Peyer's patch (tissue), 4 donors: ENCODE results near the gene NRXN3. TPM values are rescaled to one million over a fixed set of nuclear protein-coding genes. Genes with fewer than 3 reads are reported as not detected.

ENCODE experiments used
- DNase-seq, 3 donors: peaks; one replicate each; pipeline ENCODE4 v3.0.0-alpha.2; 2017 to 2019
- H3K27ac ChIP-seq, 4 donors: fragments of 200-600 bp; sonication (generic); one replicate each; pipeline ENCODE4 v1.5.1; 2016 to 2019
- H3K27me3 ChIP-seq, 2 donors: fragments of 200-600 bp; sonication (generic); one replicate each; pipeline ENCODE4 v1.5.1; 2019
- H3K36me3 ChIP-seq, 3 donors: fragments of 200-600 bp; sonication (generic); one replicate each; pipeline ENCODE4 v1.5.1; 2016 to 2019
- H3K4me1 ChIP-seq, 4 donors: fragments of 200-600 bp; sonication (generic); one replicate each; pipeline ENCODE4 v1.5.1; 2016 to 2019
- H3K4me3 ChIP-seq, 4 donors: fragments of 200-600 bp; sonication (generic); 1 replicate in 3 of 4; 2 replicates in 1 of 4; pipeline ENCODE4 v1.5.1; 2016 to 2019; ENCODE audit warnings: mild to moderate bottlenecking in 1 of 4
- H3K9me3 ChIP-seq, 4 donors: fragments of 200-600 bp; sonication (generic); one replicate each; pipeline ENCODE4 v1.5.1; 2016 to 2019; ENCODE audit warnings: mild to moderate bottlenecking in 1 of 4
- POLR2A ChIP-seq, 2 donors: fragments of 450-650 bp; IDR thresholded peaks; one replicate each; pipeline ENCODE4 v1.5.1; 2017; ENCODE audit warnings: antibody characterized with exemption in 2 of 2, mild to moderate bottlenecking in 2 of 2, moderate library complexity in 2 of 2
- total RNA-seq, 4 donors: library from RNA; depleted of rRNA; stranded (reverse); fragments of >200 nt; gene quantifications; one replicate each; pipeline ENCODE4 v1.1.0, GENCODE V29; 2016
- TF ChIP-seq, protein P1 (sequence below), 6 experiments: fragments of 450-650 bp in 4 of 6; fragments of 200-600 bp in 2 of 6; sonication (generic) in 1 of 6; IDR thresholded peaks; one replicate each; pipeline ENCODE4 v1.5.1; 2017 to 2019; ENCODE audit warnings: antibody characterized with exemption in 6 of 6, mild to moderate bottlenecking in 3 of 6, moderate library complexity in 1 of 6

The NRXN3 gene
- total RNA-seq, 4 donors from 2014 or later = 1.6 to 10.2 (median 4.4) TPM

GRCh38 chr14:78329371-78329770 lies 159.2 kb downstream of the NRXN3 start:
- Histone ChIP-seq H3K4me3 (no peak overlapping the region), H3K27ac (no peak overlapping the region), H3K27me3 (no peaks in the 10 kb centered on the region), H3K36me3 (no peaks in the 10 kb centered on the region), H3K4me1 (no peaks in the 10 kb centered on the region), H3K9me3 (no peaks in the 10 kb centered on the region)
- TF ChIP-seq POLR2A (IDR thresholded peaks at IDR 0.05) = no peak
- TF ChIP-seq, protein P1, sequence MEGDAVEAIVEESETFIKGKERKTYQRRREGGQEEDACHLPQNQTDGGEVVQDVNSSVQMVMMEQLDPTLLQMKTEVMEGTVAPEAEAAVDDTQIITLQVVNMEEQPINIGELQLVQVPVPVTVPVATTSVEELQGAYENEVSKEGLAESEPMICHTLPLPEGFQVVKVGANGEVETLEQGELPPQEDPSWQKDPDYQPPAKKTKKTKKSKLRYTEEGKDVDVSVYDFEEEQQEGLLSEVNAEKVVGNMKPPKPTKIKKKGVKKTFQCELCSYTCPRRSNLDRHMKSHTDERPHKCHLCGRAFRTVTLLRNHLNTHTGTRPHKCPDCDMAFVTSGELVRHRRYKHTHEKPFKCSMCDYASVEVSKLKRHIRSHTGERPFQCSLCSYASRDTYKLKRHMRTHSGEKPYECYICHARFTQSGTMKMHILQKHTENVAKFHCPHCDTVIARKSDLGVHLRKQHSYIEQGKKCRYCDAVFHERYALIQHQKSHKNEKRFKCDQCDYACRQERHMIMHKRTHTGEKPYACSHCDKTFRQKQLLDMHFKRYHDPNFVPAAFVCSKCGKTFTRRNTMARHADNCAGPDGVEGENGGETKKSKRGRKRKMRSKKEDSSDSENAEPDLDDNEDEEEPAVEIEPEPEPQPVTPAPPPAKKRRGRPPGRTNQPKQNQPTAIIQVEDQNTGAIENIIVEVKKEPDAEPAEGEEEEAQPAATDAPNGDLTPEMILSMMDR (IDR thresholded peaks at IDR 0.05) = no peak
- no peak for DNase-seq

DNA sequence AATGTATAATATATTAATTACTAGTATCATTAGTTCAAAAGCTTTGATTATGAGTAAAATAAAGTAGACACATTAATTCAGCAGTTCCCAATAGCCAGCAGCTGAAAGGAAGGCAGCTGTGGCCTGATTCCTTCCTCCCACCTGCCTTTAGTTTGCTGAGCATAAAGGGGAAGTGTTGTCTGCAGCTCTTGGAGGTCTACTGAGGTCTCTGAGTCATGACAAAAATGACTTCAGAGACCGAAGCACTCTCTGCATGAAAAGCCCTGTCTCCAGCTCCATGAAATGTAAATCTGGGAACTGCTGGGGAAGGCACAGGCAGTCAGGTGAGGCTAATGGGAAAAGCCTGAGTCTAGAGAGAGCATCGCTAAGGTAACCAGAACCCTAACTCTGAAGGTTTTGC lies 165.4 kb downstream of the NRXN3 start:
- H3K36me3 ChIP-seq = no peaks in the 10 kb centered on the region
- H3K27ac ChIP-seq = no peak overlapping the region
- no peak for TF ChIP-seq POLR2A (IDR thresholded peaks at IDR 0.05)
- no peak for DNase-seq
- no peak overlapping the region for H3K4me3 ChIP-seq
- H3K4me1 ChIP-seq = no peaks in the 10 kb centered on the region
- H3K27me3 ChIP-seq = no peaks in the 10 kb centered on the region
- no peaks in the 10 kb centered on the region for H3K9me3 ChIP-seq

DNA sequence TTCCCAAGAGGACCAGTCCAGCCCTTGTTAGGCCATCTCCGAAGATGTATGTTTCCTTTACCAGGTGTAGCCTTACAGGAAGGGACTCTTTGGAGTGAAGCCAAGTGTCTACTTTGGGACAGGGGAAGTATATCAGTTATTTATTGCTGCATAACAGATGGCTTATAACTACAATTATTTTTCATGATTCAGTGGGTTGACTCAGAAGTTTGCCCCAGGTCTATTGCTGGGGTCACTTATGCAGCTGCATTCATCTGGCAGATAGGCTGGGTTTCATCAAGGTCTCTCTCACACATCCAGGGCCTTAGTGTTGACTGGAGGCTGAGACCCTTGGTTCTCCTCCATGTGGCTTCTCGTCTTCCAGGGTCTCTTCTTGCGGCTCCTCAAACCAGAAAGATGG lies 170.1 kb downstream of the NRXN3 start:
- Histone ChIP-seq H3K27me3 (no peaks in the 10 kb centered on the region), H3K36me3 (no peaks in the 10 kb centered on the region), H3K4me3 (no peak overlapping the region), H3K9me3 (no peaks in the 10 kb centered on the region), H3K27ac (no peak overlapping the region), H3K4me1 (no peaks in the 10 kb centered on the region)
- no peak for DNase-seq
- no peak for TF ChIP-seq POLR2A (IDR thresholded peaks at IDR 0.05)
- TF ChIP-seq, protein P1 (IDR thresholded peaks at IDR 0.05) = no peak

GRCh38 chr14:78341827-78342389 lies 171.7 kb downstream of the NRXN3 start:
- no peak for DNase-seq
- TF ChIP-seq, protein P1 (IDR thresholded peaks at IDR 0.05) = no peak
- no peak for TF ChIP-seq POLR2A (IDR thresholded peaks at IDR 0.05)

GRCh38 chr14:78342879-78343278 lies 172.7 kb downstream of the NRXN3 start:
- Histone ChIP-seq H3K27me3 (no peaks in the 10 kb centered on the region), H3K9me3 (no peaks in the 10 kb centered on the region), H3K36me3 (no peaks in the 10 kb centered on the region), H3K27ac (no peak overlapping the region), H3K4me3 (no peak overlapping the region), H3K4me1 (no peaks in the 10 kb centered on the region)
- TF ChIP-seq POLR2A (IDR thresholded peaks at IDR 0.05) = no peak
- TF ChIP-seq, protein P1 (IDR thresholded peaks at IDR 0.05) = no peak
- DNase-seq = no peak

More at GRCh38 chr14:78341827-78342389, 171.7 kb downstream of the NRXN3 start:
- Histone ChIP-seq H3K4me3 (no peak overlapping the region), H3K4me1 (no peaks in the 10 kb centered on the region), H3K27ac (no peak overlapping the region), H3K9me3 (no peaks in the 10 kb centered on the region), H3K36me3 (no peaks in the 10 kb centered on the region), H3K27me3 (no peaks in the 10 kb centered on the region)

GRCh38 chr14:78344290-78344689 lies 174.1 kb downstream of the NRXN3 start:
- Histone ChIP-seq H3K27ac (no peak overlapping the region), H3K9me3 (no peaks in the 10 kb centered on the region)

More at GRCh38 chr14:78344290-78344689, 174.1 kb downstream of the NRXN3 start:
- Histone ChIP-seq H3K4me3 (no peak overlapping the region), H3K27me3 (no peaks in the 10 kb centered on the region), H3K36me3 (no peaks in the 10 kb centered on the region), H3K4me1 (no peaks in the 10 kb centered on the region)
- no peak for DNase-seq
- TF ChIP-seq, protein P1 (IDR thresholded peaks at IDR 0.05) = no peak
- TF ChIP-seq POLR2A (IDR thresholded peaks at IDR 0.05) = no peak
